Measurements from ENCODE around the gene CDH22. TPM values are rescaled to one million over a fixed set of nuclear protein-coding genes. Genes with fewer than 3 reads are reported as not detected.

CDH22 gene
- total RNA-seq, 2 donors from 2014 or later = 0.12 to 0.13 TPM

DNA sequence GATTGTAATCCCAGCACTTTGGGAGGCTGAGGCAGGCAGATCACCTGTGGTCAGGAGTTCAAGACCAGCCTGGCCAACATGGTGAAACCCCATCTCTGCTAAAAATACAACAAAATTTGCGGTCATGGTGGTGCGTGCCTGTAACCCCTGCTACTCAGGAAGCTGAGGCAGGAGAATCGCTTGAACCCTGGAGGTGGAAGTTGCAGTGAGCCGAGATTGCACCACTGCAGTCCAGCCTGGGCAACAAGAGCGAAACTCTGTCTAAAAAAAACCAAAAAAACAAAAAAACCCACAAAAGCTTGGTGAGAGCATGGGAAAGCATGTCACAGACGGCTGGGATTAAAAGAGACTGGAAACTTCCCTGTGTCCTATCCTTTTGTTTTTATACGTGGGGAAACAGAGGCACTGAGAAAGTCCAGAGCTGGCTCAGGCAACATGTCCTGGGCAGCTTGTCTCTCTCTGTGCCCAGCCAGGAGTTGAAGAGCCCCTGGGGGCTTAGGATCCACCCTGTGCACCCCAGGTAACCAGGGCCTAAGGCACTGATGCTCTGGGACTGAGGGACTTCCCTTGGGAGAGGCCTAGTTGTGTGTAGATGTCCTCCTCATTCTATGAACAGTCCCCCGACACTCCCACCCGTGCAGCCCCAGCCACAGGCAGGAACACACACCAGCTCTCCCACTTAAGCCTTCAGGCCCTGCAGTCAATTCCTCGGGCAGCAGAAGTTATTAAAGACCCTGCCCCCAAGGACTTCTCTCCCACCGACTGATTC, 174.2 kb downstream of the CDH22 start:
- Histone ChIP-seq H3K27ac (no peak overlapping the region), H3K4me3 (no peak overlapping the region), H3K9me3 (no peaks in the 10 kb centered on the region), H3K9ac (ENCODE audit: low read depth in 2 of 2, low read length in 2 of 2) (no peak overlapping the region), H3K4me1 (no peaks in the 10 kb centered on the region), H3K36me3 (no peaks in the 10 kb centered on the region), H3K27me3 (no peaks in the 10 kb centered on the region)
- intact Hi-C loops (cut with DNase I) = loop anchor here (2.0 to 10.0 kb wide), 2 partner anchors 211 to 279 kb away; no protein-coding TSS in a partner anchor
- no peak for DNase-seq
- TF ChIP-seq, protein P1, sequence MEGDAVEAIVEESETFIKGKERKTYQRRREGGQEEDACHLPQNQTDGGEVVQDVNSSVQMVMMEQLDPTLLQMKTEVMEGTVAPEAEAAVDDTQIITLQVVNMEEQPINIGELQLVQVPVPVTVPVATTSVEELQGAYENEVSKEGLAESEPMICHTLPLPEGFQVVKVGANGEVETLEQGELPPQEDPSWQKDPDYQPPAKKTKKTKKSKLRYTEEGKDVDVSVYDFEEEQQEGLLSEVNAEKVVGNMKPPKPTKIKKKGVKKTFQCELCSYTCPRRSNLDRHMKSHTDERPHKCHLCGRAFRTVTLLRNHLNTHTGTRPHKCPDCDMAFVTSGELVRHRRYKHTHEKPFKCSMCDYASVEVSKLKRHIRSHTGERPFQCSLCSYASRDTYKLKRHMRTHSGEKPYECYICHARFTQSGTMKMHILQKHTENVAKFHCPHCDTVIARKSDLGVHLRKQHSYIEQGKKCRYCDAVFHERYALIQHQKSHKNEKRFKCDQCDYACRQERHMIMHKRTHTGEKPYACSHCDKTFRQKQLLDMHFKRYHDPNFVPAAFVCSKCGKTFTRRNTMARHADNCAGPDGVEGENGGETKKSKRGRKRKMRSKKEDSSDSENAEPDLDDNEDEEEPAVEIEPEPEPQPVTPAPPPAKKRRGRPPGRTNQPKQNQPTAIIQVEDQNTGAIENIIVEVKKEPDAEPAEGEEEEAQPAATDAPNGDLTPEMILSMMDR (IDR thresholded peaks at IDR 0.05) = no peak

DNA sequence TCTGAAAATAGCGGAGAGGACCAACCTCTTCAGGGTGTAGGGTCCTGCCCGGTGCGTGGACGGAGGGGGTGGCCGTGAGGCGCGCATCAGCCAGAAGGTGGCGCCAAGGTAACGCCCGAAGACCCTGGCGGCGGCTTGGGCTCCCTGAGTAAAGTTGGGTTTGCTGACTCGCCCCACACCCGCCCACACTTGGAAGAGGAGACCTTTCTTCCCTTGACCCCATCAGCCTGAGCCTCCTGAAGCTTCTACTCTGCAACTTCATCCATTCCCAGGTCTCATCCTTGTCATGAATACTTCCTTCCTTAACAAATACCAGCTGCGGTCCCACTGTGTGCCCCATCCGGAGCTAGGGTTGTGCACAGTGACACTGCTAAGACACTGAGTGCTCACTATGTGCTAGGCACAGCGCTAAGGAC, 175.6 kb downstream of the CDH22 start:
- Histone ChIP-seq H3K9me3 (no peaks in the 10 kb centered on the region), H3K27me3 (no peaks in the 10 kb centered on the region), H3K9ac (ENCODE audit: low read depth in 2 of 2, low read length in 2 of 2) (no peak overlapping the region), H3K27ac (no peak overlapping the region), H3K4me3 (no peak overlapping the region), H3K4me1 (no peaks in the 10 kb centered on the region), H3K36me3 (no peaks in the 10 kb centered on the region)
- intact Hi-C loops (cut with DNase I) = loop anchor here (2.0 to 10.0 kb wide), 2 partner anchors 212 to 280 kb away; no protein-coding TSS in a partner anchor
- TF ChIP-seq, protein P1 (IDR thresholded peaks at IDR 0.05) = peak; percentile 76
- peak; percentile 47 for DNase-seq

DNA sequence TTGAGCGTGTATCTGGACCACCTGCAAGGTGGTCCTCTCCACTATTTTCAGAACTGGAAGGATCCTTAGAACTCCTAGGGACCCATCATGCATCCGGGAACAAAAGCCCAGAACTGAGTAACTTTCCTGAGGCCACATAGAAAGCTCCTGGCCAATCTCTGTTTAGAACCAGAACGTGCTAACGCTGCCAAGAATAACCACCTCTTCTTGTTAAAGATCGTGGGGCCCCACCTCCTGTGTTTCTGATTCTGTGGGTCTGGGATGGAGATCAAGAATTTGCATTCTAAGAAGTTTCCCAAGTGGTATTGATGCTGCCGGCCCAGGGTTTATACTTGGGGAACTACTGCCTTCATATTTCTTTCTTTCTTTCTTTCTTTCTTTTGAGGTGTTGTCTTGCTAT, 176.9 kb downstream of the CDH22 start:
- no peak for DNase-seq
- no peak overlapping the region for H3K9ac ChIP-seq (ENCODE audit: low read depth in 2 of 2, low read length in 2 of 2)
- TF ChIP-seq, protein P1 (IDR thresholded peaks at IDR 0.05) = no peak
- H3K27me3 ChIP-seq = no peaks in the 10 kb centered on the region
- H3K9me3 ChIP-seq = no peaks in the 10 kb centered on the region
- intact Hi-C loops (cut with DNase I) = loop anchor here (10.0 kb wide), 1 partner anchor 213 kb away; no protein-coding TSS in a partner anchor
- no peaks in the 10 kb centered on the region for H3K4me1 ChIP-seq
- no peak overlapping the region for H3K27ac ChIP-seq
- H3K4me3 ChIP-seq = no peak overlapping the region
- no peaks in the 10 kb centered on the region for H3K36me3 ChIP-seq

DNA sequence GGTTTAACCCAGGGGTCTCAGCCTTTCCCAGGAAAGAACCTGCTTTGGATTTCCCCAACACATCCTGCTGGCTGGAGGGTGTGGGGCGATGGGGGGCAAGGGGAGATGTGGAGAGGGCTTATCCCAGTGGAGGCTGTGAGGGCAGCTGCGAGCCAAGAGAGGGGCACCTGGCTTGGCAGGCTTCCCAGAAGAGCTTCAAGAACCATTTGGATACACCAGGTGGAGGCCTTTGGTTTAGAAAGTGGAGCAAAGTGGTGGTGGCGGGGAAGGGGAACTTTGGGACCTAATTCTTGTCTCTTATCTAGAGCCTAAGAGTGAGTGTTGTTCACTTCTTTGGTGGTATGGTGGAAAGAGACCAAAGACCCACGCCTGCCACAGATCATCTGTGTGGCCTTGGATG, 177.8 kb downstream of the CDH22 start:
- Histone ChIP-seq H3K36me3 (no peaks in the 10 kb centered on the region), H3K9me3 (no peaks in the 10 kb centered on the region), H3K9ac (ENCODE audit: low read depth in 2 of 2, low read length in 2 of 2) (no peak overlapping the region), H3K4me3 (no peak overlapping the region), H3K4me1 (no peaks in the 10 kb centered on the region), H3K27ac (no peak overlapping the region), H3K27me3 (no peaks in the 10 kb centered on the region)
- TF ChIP-seq, protein P1 (IDR thresholded peaks at IDR 0.05) = no peak
- intact Hi-C loops (cut with DNase I) = loop anchor here (10.0 kb wide), 1 partner anchor 214 kb away; no protein-coding TSS in a partner anchor
- no peak for DNase-seq

DNA sequence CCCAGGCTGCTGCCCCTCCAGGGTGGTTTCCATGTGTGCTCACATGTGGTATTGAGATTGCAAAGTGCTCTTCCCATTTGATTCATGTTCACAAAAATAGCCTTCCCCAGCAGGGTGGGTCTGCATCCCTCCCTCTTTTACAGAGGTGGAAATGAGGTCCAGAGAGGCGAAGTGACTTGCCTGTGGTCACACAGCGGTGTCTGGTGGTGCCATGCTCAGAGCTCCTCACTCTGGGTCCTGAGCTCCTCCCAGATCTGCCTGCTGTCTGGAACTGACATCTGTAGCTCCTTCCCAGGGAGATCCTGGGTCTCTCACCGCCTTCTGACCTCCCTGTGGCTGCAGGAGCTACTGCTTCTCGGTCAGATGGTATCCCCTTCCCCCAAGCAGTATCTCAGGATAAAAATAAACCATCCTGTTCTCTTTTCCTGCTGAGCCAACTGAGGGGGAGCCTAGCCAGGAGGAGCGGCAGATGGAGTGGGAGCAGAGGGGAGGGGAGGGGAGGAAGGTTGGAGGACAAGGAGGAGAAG, 178.3 kb downstream of the CDH22 start:
- intact Hi-C loops (cut with DNase I) = loop anchor here (10.0 kb wide), 1 partner anchor 215 kb away; no protein-coding TSS in a partner anchor
- Histone ChIP-seq H3K4me1 (no peaks in the 10 kb centered on the region), H3K27me3 (no peaks in the 10 kb centered on the region), H3K9ac (ENCODE audit: low read depth in 2 of 2, low read length in 2 of 2) (no peak overlapping the region), H3K9me3 (no peaks in the 10 kb centered on the region), H3K4me3 (no peak overlapping the region), H3K27ac (no peak overlapping the region), H3K36me3 (no peaks in the 10 kb centered on the region)
- TF ChIP-seq, protein P1 (IDR thresholded peaks at IDR 0.05) = no peak
- DNase-seq = no peak

All from colonic mucosa (tissue), 4 donors.